GM18951 (cell line): Measurements from ENCODE around the gene AANAT.

Experiments used
- POLR2A ChIP-seq: IDR thresholded peaks from 4 replicates; pipeline ENCODE4 v1.6.1; 2011; ENCODE audit warnings: mild to moderate bottlenecking; ENCODE audit not compliant: insufficient read length, insufficient read depth; ENCODE audit errors: extremely low read depth
- in situ Hi-C: fragments of 300-500 bp; cut with MboI; formaldehyde crosslinking; loops from one replicate; pipeline ENCODE4 v1.12.0; 2022; ENCODE audit warnings: low sequenced_read_pairs, mixed read lengths, inconsistent platforms; ENCODE audit not compliant: unreplicated experiment

Gene AANAT

GRCh38 chr17:76466775-76467130 is 650 bp upstream of the AANAT start:
- TF ChIP-seq POLR2A = no peak
- in situ Hi-C loops = loop anchor here (5.0 kb wide), 1 partner anchor 41 kb away; no protein-coding TSS in a partner anchor

- in situ Hi-C loops = loop anchor here (5.0 kb wide), 1 partner anchor 39 kb away; no protein-coding TSS in a partner anchor
Observed at GRCh38 chr17:76467809-76468633, 618 bp downstream of the AANAT start.

GRCh38 chr17:76468634-76469010 is 1.2 kb downstream of the AANAT start:
- peak; percentile 6 for TF ChIP-seq POLR2A
- in situ Hi-C loops = loop anchor here (5.0 kb wide), 1 partner anchor 39 kb away; no protein-coding TSS in a partner anchor

More at GRCh38 chr17:76467809-76468633, 618 bp downstream of the AANAT start:
- TF ChIP-seq POLR2A = peak; percentile 0

GRCh38 chr17:76469076-76469990 is 1.9 kb downstream of the AANAT start:
- in situ Hi-C loops = loop anchor here (5.0 kb wide), 1 partner anchor 38 kb away; no protein-coding TSS in a partner anchor
- no peak for TF ChIP-seq POLR2A

DNA sequence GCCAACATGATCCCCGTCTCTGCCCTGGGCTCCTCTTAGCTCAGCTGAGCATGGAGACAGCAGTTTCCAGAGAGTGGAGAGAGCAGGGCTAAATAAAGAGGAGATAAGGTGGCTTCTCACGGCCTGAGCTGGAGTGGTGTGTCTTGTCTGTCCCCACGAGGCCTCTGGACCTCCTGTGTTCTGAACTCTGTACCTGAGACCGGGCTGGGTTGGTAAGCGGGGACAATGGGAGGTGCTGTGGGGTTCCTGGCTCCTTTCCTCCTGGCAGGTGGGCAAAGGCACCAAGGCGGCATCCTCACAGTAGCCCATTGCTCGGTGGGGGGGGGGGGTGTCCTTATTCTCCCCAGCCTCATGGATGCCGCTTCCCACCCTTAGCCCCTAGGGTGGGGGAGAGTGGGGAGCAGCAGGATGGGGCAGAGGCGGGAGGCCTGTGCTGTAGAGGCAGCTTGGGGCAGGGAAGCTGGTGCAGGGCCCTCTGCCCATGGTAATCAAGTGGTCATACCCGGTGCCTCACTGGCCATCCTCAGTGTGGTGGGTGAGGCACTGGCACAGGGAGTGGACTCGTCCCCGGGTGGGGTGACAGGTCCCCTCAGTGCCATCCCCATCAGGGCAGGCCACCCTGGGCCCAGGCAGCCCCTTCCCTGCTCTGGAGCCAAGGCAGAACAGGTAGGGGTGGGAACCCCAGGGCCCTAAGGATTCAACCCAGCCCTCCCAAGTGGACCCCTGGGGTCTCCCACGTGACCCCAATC is 2.8 kb downstream of the AANAT start:
- in situ Hi-C loops = loop anchor here (5.0 kb wide), 1 partner anchor 37 kb away; no protein-coding TSS in a partner anchor
- no peak for TF ChIP-seq POLR2A

DNA sequence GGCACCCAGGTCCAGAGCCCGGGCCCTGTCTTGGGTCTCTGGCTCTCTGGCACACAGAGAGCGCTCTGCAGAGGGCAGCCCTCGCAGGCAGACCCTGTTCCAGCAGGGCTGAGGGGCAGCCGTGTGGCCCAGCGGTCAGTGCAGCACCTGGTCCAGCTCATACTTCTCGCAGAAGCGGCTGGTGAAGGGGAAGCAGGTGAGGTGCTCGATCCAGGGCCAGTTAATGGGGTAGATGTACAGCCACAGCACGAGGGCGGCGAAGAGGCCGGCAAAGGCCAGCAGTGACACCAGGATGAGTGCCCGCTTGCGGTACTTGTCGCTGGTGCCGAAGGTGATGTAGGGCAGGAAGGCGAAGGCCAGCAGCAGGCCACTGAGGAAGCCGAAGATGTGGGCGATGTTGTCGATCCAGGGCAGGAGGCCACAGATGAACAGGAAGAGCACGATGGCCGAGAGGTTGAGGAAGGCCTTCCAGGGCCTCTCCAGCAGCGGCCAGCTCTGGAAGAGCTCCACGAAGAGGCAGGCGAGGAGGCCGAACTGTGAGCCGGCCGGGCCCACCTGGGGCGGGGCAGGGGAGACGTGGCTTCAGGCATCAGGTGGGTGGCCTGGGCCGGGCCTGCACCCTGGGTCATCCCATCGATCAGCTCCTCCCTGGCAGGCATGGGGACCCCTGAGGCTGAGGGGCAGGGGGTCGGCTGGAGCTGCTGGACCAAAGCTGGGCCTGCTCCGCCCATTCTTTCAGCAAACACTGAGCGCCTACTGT is 4.3 kb downstream of the AANAT start:
- in situ Hi-C loops = no loop called here
- no peak for TF ChIP-seq POLR2A

- TF ChIP-seq POLR2A = no peak
- in situ Hi-C loops = no loop called here
Observed at GRCh38 chr17:76472258-76472645, 4.8 kb downstream of the AANAT start.

- TF ChIP-seq POLR2A = no peak
- in situ Hi-C loops = no loop called here
Observed at GRCh38 chr17:76472726-76473125, 5.3 kb downstream of the AANAT start.

- in situ Hi-C loops = no loop called here
- no peak for TF ChIP-seq POLR2A
Observed at GRCh38 chr17:76473541-76473985, 6.2 kb downstream of the AANAT start.

- in situ Hi-C loops = no loop called here
- TF ChIP-seq POLR2A = no peak
Observed at GRCh38 chr17:76474238-76474637, 6.8 kb downstream of the AANAT start.

- TF ChIP-seq POLR2A = no peak
- in situ Hi-C loops = no loop called here
Observed at GRCh38 chr17:76474894-76475293, 7.5 kb downstream of the AANAT start.

DNA sequence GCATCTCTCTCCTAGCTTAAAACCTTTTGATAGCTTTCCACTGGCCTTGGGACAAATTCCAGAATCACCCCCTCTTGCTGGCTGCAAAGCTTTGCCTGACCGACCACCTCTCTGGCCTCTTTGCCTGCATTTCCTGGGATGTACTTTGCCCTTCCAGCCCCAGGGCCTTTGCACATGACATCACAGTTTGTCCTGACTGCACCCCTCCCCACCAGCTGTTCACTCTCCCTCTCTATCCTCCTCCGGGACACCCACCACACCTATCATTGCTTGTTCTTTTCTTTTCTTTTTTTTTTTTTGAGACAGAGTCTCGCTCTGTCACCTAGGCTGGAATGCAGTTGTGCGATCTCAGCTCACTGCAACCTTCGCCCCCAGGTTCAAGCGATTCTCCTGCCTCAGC is 7.9 kb downstream of the AANAT start:
- TF ChIP-seq POLR2A = no peak
- in situ Hi-C loops = no loop called here
